Central memory CD8-positive, alpha-beta T cell (primary cell): ENCODE measurements around the gene MARCHF11.

ENCODE experiments used
- ATAC-seq: fragments of 150-1000 bp; cut with Tn5 transposase; replicated peaks from 2 replicates; pipeline ENCODE4 v1.10.0; 2022; ENCODE audit warnings: mild to moderate bottlenecking, moderate FRiP score, moderate number of reproducible peaks; ENCODE audit not compliant: poor library complexity, severe bottlenecking; ENCODE audit errors: extremely low read depth
- DNase-seq, 2 donors: peaks; one replicate each; pipeline ENCODE4 v3.0.0; 2021; ENCODE audit warnings: low spot score in 2 of 2
- H3K27ac Mint-ChIP-seq: one replicate; pipeline ENCODE4 v1.8.0; 2022; ENCODE audit warnings: low read depth, mild to moderate bottlenecking, moderate library complexity, mixed read lengths
- H3K27me3 Mint-ChIP-seq: one replicate; pipeline ENCODE4 v1.8.0; 2022; ENCODE audit warnings: mixed read lengths
- H3K36me3 Mint-ChIP-seq: one replicate; pipeline ENCODE4 v1.8.0; 2022; ENCODE audit warnings: mild to moderate bottlenecking, moderate library complexity, mixed read lengths; ENCODE audit not compliant: insufficient read depth
- H3K4me1 Mint-ChIP-seq: one replicate; pipeline ENCODE4 v1.8.0; 2022; ENCODE audit warnings: mixed read lengths
- H3K4me3 Mint-ChIP-seq: one replicate; pipeline ENCODE4 v1.8.0; 2022; ENCODE audit warnings: mild to moderate bottlenecking, moderate library complexity, mixed read lengths
- H3K9me3 Mint-ChIP-seq: one replicate; pipeline ENCODE4 v1.8.0; 2022; ENCODE audit warnings: mixed read lengths

Gene MARCHF11

DNA sequence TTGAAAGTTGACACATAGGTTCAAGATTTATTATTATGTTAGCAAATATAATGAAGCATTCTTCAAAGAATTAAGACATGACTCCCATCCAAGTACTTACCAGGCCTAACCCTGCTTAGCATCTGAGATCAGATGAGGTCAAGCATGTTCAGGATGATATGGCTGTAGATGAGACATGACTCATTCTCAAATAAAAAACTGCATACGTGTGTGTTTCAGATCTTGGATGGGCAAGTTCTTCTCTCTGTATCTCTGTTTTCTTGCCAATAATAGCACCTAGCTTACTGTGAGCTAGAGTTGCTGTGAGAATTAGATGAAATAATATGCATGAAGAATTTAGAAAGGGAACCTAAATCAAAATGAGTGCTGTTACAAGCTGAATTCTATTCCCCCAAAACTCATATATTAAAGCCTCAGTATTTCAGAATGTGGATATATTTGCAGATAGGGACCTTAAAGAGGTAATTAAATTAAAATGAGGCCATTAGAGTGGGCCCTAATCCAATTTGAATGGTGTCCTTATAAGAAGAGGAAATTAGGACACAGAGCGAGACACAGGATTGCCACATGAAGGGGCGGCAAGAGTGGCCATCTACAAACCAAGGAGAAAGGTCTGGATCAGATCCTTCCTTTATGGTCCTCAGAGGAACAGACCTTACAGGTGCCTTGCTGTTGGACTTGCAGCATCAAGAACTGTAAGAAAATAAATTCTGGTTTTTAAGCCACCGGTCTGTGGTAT is 146.2 kb downstream of the MARCHF11 start:
- Mint-ChIP-seq H3K9me3 (peaks cover 12% of the 10 kb centered on the region), H3K27ac (no peak overlapping the region), H3K27me3 (no peaks in the 10 kb centered on the region), H3K4me3 (no peak overlapping the region), H3K4me1 (no peaks in the 10 kb centered on the region), H3K36me3 (no peaks in the 10 kb centered on the region)
- no peak for DNase-seq
- ATAC-seq = no peak

DNA sequence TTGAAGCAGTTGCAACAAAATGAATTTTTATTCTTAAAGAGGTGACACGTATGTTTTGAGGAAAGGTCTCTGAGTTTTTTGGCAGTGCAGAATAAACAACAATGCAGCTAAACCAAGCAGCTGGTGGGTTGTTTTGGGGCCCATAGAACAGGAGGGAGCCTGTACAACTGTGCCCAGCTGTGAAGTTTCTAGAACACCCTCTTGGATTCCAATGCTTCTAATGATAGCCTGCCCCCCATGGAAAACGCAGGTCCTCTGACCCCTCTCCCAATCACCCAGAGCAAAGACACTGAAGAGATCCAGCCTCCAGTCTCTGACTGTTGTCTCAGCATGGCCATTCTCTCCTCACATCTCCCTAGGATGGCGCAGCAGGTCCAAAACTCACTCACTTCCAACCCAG is 150.9 kb downstream of the MARCHF11 start:
- H3K27ac Mint-ChIP-seq = no peak overlapping the region
- peaks cover 10% of the 10 kb centered on the region for H3K9me3 Mint-ChIP-seq
- ATAC-seq (no peak), DNase-seq (no peak)
- no peaks in the 10 kb centered on the region for H3K36me3 Mint-ChIP-seq
- H3K4me3 Mint-ChIP-seq = no peak overlapping the region
- no peaks in the 10 kb centered on the region for H3K4me1 Mint-ChIP-seq
- no peaks in the 10 kb centered on the region for H3K27me3 Mint-ChIP-seq

DNA sequence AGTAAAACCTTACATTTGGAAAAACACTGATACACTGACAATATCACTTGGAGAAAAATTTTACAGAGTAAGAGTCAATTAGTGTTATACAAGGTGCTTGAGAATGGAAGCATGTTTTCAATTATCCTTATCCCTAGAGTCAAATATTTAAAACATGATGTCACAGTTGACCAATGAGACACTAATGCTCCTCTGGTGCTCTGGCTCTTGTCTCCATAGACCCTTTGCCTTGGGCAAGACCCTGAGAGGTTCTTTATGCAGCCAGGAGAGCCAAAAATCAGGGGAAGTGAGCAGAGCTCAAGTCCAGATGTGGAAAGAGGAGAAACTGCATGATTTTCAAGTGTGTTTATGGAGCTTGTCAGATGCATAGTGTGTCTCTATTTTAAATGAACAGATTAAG is 153.9 kb downstream of the MARCHF11 start:
- DNase-seq = no peak
- ATAC-seq = no peak
- peaks cover 11% of the 10 kb centered on the region for H3K9me3 Mint-ChIP-seq
- H3K27ac Mint-ChIP-seq = no peak overlapping the region
- no peaks in the 10 kb centered on the region for H3K4me1 Mint-ChIP-seq
- no peaks in the 10 kb centered on the region for H3K36me3 Mint-ChIP-seq
- no peaks in the 10 kb centered on the region for H3K27me3 Mint-ChIP-seq
- H3K4me3 Mint-ChIP-seq = no peak overlapping the region

DNA sequence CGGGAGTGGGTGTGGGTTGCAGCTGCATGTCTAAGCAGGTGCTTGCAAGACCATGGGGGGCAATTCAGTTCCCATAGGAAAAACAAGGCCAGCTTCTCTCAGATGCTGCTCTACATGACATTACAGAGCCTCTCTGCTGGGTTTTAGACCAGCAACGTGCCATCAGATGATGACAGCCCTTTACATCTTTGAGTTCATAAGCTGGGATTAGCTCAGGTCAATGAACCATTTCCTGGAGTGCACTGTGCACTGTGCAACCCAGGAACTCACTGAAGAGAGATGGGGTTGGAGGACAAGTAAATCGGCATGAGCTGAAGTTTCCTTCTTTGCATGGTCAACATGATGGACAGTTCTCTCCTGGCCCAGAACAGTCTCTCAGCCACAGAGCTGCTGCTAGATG is 160.6 kb downstream of the MARCHF11 start:
- no peak overlapping the region for H3K4me3 Mint-ChIP-seq
- ATAC-seq = no peak
- no peaks in the 10 kb centered on the region for H3K4me1 Mint-ChIP-seq
- no peaks in the 10 kb centered on the region for H3K27me3 Mint-ChIP-seq
- DNase-seq = no peak
- peaks cover 16% of the 10 kb centered on the region for H3K9me3 Mint-ChIP-seq
- H3K27ac Mint-ChIP-seq = no peak overlapping the region
- H3K36me3 Mint-ChIP-seq = no peaks in the 10 kb centered on the region

DNA sequence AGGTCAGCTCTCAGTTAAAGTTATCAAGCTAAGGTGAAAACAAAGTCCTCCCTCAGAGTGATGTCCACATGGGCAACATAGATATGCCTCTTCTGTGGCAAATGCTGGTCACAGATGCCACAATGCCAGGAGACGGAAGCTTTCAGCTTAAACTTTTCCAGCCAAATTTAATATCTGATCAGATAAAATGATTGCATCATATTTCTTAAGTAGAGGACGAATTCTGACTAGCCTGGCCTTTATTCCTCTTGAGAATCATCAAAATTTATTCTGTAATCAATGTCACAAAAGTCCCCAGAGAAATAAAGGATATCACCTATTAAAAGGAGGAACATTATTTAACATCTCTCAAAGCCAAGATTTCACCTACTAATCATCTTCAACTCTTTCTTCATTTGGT is 161.9 kb downstream of the MARCHF11 start:
- no peak for ATAC-seq
- peaks cover 21% of the 10 kb centered on the region for H3K9me3 Mint-ChIP-seq

More for the DNA sequence above, 161.9 kb downstream of the MARCHF11 start:
- DNase-seq = no peak
- Mint-ChIP-seq H3K27ac (no peak overlapping the region), H3K36me3 (no peaks in the 10 kb centered on the region), H3K4me3 (no peak overlapping the region), H3K4me1 (no peaks in the 10 kb centered on the region), H3K27me3 (no peaks in the 10 kb centered on the region)
